H1 (cell line): ENCODE data around the gene EPB41L2.

Experiments used
- CHD1 ChIP-seq: IDR thresholded peaks from 2 replicates; pipeline ENCODE4 v1.6.1; 2012; ENCODE audit warnings: low read depth, low read length, improper control_type of control experiment
- CREB1 ChIP-seq: IDR thresholded peaks from 2 replicates; pipeline ENCODE4 v1.6.1; 2012; ENCODE audit warnings: inconsistent platforms
- CTBP2 ChIP-seq: IDR thresholded peaks from 2 replicates; pipeline ENCODE4 v1.7.0; 2011; ENCODE audit warnings: borderline replicate concordance, mild to moderate bottlenecking, moderate library complexity, mixed read lengths, low read length; ENCODE audit not compliant: insufficient read depth, insufficient read length
- EGR1 ChIP-seq: IDR thresholded peaks from 2 replicates; pipeline ENCODE4 v1.6.1; 2011; ENCODE audit warnings: low read depth, low read length, borderline replicate concordance
- EZH2 ChIP-seq: fragments of 200-600 bp; sonication (generic); IDR thresholded peaks from 2 replicates; pipeline ENCODE4 v1.7.1; 2012; ENCODE audit warnings: low read depth, mild to moderate bottlenecking, moderate library complexity, low read length, inconsistent platforms; ENCODE audit not compliant: severe bottlenecking
- GTF2F1 ChIP-seq: IDR thresholded peaks from 2 replicates; pipeline ENCODE4 v1.6.1; 2012; ENCODE audit warnings: low read depth, low read length, improper control_type of control experiment, borderline replicate concordance
- KDM1A ChIP-seq: fragments of 200-600, 300-600 bp; sonication (generic); IDR thresholded peaks from 2 replicates; pipeline ENCODE4 v1.7.1; 2016; ENCODE audit warnings: mild to moderate bottlenecking, low read length, borderline replicate concordance
- MAFK ChIP-seq: IDR thresholded peaks from 2 replicates; pipeline ENCODE4 v1.6.1; 2012; ENCODE audit warnings: low read depth, mild to moderate bottlenecking, improper control_type of control experiment, low read length
- PHF8 ChIP-seq: fragments of 200-600 bp; sonication (generic); conservative IDR thresholded peaks from 2 replicates; pipeline ENCODE4 v1.7.1; 2012; ENCODE audit warnings: low read depth, mild to moderate bottlenecking, inconsistent platforms, low read length, moderate library complexity
- POLR2A ChIP-seq, 2 experiments: IDR thresholded peaks; 1 replicate in 1 of 2; 2 replicates in 1 of 2; pipeline ENCODE4 v1.6.1; 2011; ENCODE audit warnings: low read depth in 2 of 2, low read length in 2 of 2, mild to moderate bottlenecking in 2 of 2; ENCODE audit errors: control extremely low read depth in 1 of 2
- POLR2AphosphoS5 ChIP-seq: IDR thresholded peaks from 2 replicates; pipeline ENCODE4 v1.6.1; 2011; ENCODE audit warnings: low read depth, low read length
- RNF2 ChIP-seq: fragments of 200-900, 300-1000 bp; sonication (generic); IDR thresholded peaks from 2 replicates; pipeline ENCODE4 v1.7.1; 2016; ENCODE audit warnings: borderline replicate concordance, low read depth, mild to moderate bottlenecking, antibody characterized with exemption, low read length; ENCODE audit not compliant: poor library complexity, severe bottlenecking; ENCODE audit errors: missing control alignments
- USF2 ChIP-seq: IDR thresholded peaks from 2 replicates; pipeline ENCODE4 v1.6.1; 2011; ENCODE audit warnings: low read length, improper control_type of control experiment
- TF ChIP-seq, protein P1 (sequence below), 3 experiments: IDR thresholded peaks; 1 replicate in 2 of 3; 2 replicates in 1 of 3; pipeline versions ENCODE4 v1.5.1 to v1.6.1; 2011; ENCODE audit warnings: low read length in 3 of 3, mild to moderate bottlenecking in 3 of 3, inconsistent platforms in 2 of 3, low read depth in 1 of 3, moderate library complexity in 1 of 3; ENCODE audit not compliant: insufficient read depth in 1 of 3; ENCODE audit errors: control extremely low read depth in 1 of 3

DNA sequence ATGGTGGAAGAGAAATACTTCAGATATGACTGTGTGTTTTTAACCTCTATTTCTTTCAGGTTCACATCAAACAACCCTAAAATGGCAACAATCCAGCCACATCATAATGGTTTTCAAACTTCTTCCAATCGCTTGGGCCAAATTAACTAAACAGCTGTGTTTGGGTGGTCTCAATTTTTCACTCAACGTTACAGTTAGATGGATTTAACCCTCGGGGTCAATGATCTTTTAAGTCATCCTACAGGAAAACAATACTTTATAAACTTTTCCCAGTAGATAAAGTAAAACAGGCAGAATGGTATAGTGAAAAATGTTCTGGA is 60.4 kb downstream of the EPB41L2 start:
- no peak for TF ChIP-seq RNF2
- no peak for TF ChIP-seq CREB1
- TF ChIP-seq USF2: no peak
- TF ChIP-seq, protein P1, sequence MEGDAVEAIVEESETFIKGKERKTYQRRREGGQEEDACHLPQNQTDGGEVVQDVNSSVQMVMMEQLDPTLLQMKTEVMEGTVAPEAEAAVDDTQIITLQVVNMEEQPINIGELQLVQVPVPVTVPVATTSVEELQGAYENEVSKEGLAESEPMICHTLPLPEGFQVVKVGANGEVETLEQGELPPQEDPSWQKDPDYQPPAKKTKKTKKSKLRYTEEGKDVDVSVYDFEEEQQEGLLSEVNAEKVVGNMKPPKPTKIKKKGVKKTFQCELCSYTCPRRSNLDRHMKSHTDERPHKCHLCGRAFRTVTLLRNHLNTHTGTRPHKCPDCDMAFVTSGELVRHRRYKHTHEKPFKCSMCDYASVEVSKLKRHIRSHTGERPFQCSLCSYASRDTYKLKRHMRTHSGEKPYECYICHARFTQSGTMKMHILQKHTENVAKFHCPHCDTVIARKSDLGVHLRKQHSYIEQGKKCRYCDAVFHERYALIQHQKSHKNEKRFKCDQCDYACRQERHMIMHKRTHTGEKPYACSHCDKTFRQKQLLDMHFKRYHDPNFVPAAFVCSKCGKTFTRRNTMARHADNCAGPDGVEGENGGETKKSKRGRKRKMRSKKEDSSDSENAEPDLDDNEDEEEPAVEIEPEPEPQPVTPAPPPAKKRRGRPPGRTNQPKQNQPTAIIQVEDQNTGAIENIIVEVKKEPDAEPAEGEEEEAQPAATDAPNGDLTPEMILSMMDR (IDR thresholded peaks at IDR 0.05; ENCODE audit: control extremely low read depth in 1 of 3, insufficient read depth in 1 of 3, low read depth in 1 of 3, low read length in 3 of 3): no peak
- no peak for TF ChIP-seq POLR2A (IDR thresholded peaks at IDR 0.05; ENCODE audit: control extremely low read depth in 1 of 2, low read depth in 2 of 2, low read length in 2 of 2)
- TF ChIP-seq MAFK: no peak
- no peak for TF ChIP-seq POLR2AphosphoS5
- TF ChIP-seq PHF8: no peak
- TF ChIP-seq EZH2: no peak
- no peak for TF ChIP-seq KDM1A
- TF ChIP-seq EGR1: no peak
- TF ChIP-seq CTBP2: no peak
- no peak for TF ChIP-seq CHD1
- no peak for TF ChIP-seq GTF2F1
